IMR-90 (cell line): Measurements from ENCODE around the gene BATF. TPM values are rescaled to one million over a fixed set of nuclear protein-coding genes. Genes with fewer than 3 reads are reported as not detected.

ENCODE experiments used
- ATAC-seq: fragments of 200-7000 bp; cut with Tn5 transposase; 2 replicates; pipeline ENCODE4 v1.9.1; 2020; ENCODE audit warnings: low read depth, mild to moderate bottlenecking, moderate library complexity
- BruUV-seq: library from RNA; stranded (reverse); fragments of 400-500 nt; replicated peaks from 2 replicates; lab custom pipeline; 2021; lab: Mats Ljungman, UMichigan
- CTCF ChIA-PET: fragments of 300-600 bp; formaldehyde crosslinking; extraction: SDS; loops from one replicate; lab custom pipeline; 2021; ENCODE audit warnings: antibody characterized with exemption; lab: Yijun Ruan, JAX
- POLR2A ChIA-PET: fragments of 300-600 bp; sonication (Branson Sonifier 250); formaldehyde crosslinking; loops from one replicate; lab custom pipeline; 2022; ENCODE audit warnings: antibody characterized with exemption; ENCODE audit not compliant: unreplicated experiment; lab: Charles Lee
- DNase-seq: peaks from one replicate; pipeline ENCODE4 v3.0.0; 2013
- H2AFZ ChIP-seq: replicated peaks from 2 replicates; pipeline ENCODE3; 2013; ENCODE audit warnings: low read length, mild to moderate bottlenecking; ENCODE audit not compliant: poor library complexity
- H2AK5ac ChIP-seq: 2 replicates; pipeline ENCODE4 v1.6.1; 2013; ENCODE audit warnings: low read depth, low read length, inconsistent platforms
- H2AK9ac ChIP-seq: replicated peaks from 2 replicates; pipeline ENCODE3; 2013; ENCODE audit warnings: mild to moderate bottlenecking, low read depth, low read length, moderate library complexity; ENCODE audit not compliant: poor library complexity
- H2BK120ac ChIP-seq: 2 replicates; pipeline ENCODE4 v1.6.1; 2013; ENCODE audit warnings: low read depth, low read length, inconsistent platforms
- H2BK15ac ChIP-seq: 3 replicates; pipeline ENCODE4 v1.6.1; 2013; ENCODE audit warnings: low read depth, low read length, inconsistent platforms
- H2BK20ac ChIP-seq: 2 replicates; pipeline ENCODE4 v1.6.1; 2013; ENCODE audit warnings: low read depth, mild to moderate bottlenecking, inconsistent platforms, low read length, moderate library complexity
- H2BK5ac ChIP-seq: 2 replicates; pipeline ENCODE4 v1.6.1; 2013; ENCODE audit warnings: mild to moderate bottlenecking, low read depth, low read length, inconsistent platforms; ENCODE audit not compliant: poor library complexity, severe bottlenecking
- H3K14ac ChIP-seq: replicated peaks from 2 replicates; pipeline ENCODE4 v1.6.1; 2013; ENCODE audit warnings: low read depth, low read length, inconsistent platforms
- H3K18ac ChIP-seq: 2 replicates; pipeline ENCODE4 v1.6.1; 2013; ENCODE audit warnings: low read depth, low read length, control low read depth
- H3K23ac ChIP-seq: 2 replicates; pipeline ENCODE4 v1.6.1; 2013; ENCODE audit warnings: low read depth, low read length, inconsistent platforms
- H3K27ac ChIP-seq: 2 replicates; pipeline ENCODE4 v1.5.1; 2013; ENCODE audit warnings: mild to moderate bottlenecking, control low read depth, low read length; ENCODE audit not compliant: insufficient read depth
- H3K27me3 ChIP-seq: 2 replicates; pipeline ENCODE4 v1.6.1; 2013; ENCODE audit warnings: low read length; ENCODE audit not compliant: control insufficient read depth, insufficient read depth
- H3K36me3 ChIP-seq: 2 replicates; pipeline ENCODE4 v1.6.1; 2013; ENCODE audit warnings: low read length, mixed read lengths; ENCODE audit not compliant: control insufficient read depth, insufficient read depth
- H3K4ac ChIP-seq: 2 replicates; pipeline ENCODE4 v1.6.1; 2013; ENCODE audit warnings: low read depth, low read length, inconsistent platforms
- H3K4me1 ChIP-seq: 2 replicates; pipeline ENCODE4 v1.6.1; 2013; ENCODE audit warnings: low read length, mixed read lengths; ENCODE audit not compliant: control insufficient read depth, insufficient read depth
- H3K4me2 ChIP-seq: 2 replicates; pipeline ENCODE4 v1.6.1; 2013; ENCODE audit warnings: low read depth, mild to moderate bottlenecking, control low read depth, low read length, moderate library complexity
- H3K4me3 ChIP-seq: 2 replicates; pipeline ENCODE4 v1.5.1; 2013; ENCODE audit warnings: low read depth, mild to moderate bottlenecking, control low read depth, low read length, moderate library complexity; ENCODE audit not compliant: insufficient read depth
- H3K56ac ChIP-seq: 2 replicates; pipeline ENCODE4 v1.6.1; 2013; ENCODE audit warnings: low read length, inconsistent platforms; ENCODE audit not compliant: insufficient read depth; ENCODE audit errors: extremely low read depth
- H3K79me1 ChIP-seq, 2 experiments: 2 replicates each; pipeline ENCODE4 v1.6.1; 2013; ENCODE audit warnings: low read length in 2 of 2, inconsistent platforms in 1 of 2, low read depth in 1 of 2
- H3K9ac ChIP-seq: 2 replicates; pipeline ENCODE4 v1.6.1; 2013; ENCODE audit warnings: low read depth, low read length, control low read depth
- H3K9me1 ChIP-seq: 2 replicates; pipeline ENCODE4 v1.6.1; 2013; ENCODE audit warnings: low read length, inconsistent platforms; ENCODE audit not compliant: insufficient read depth
- H3K9me3 ChIP-seq: 2 replicates; pipeline ENCODE4 v1.6.1; 2013; ENCODE audit warnings: low read length; ENCODE audit not compliant: control insufficient read depth, insufficient read depth
- H4K20me1 ChIP-seq: 2 replicates; pipeline ENCODE4 v1.6.1; 2013; ENCODE audit warnings: low read length, inconsistent platforms; ENCODE audit not compliant: insufficient read depth
- H4K5ac ChIP-seq: 2 replicates; pipeline ENCODE4 v1.6.1; 2013; ENCODE audit warnings: mild to moderate bottlenecking, low read depth, low read length, control low read depth
- H4K8ac ChIP-seq, 2 experiments: 2 replicates each; pipeline ENCODE4 v1.6.1; 2013; ENCODE audit warnings: low read depth in 2 of 2, low read length in 2 of 2, control low read depth in 1 of 2, inconsistent platforms in 1 of 2
- H4K91ac ChIP-seq: 2 replicates; pipeline ENCODE4 v1.6.1; 2013; ENCODE audit warnings: low read depth, low read length, inconsistent platforms; ENCODE audit not compliant: insufficient read depth
- CEBPB ChIP-seq: IDR thresholded peaks from 2 replicates; pipeline ENCODE4 v1.6.1; 2012; ENCODE audit warnings: low read depth, low read length, improper control_type of control experiment
- CHD1 ChIP-seq: IDR thresholded peaks from 2 replicates; pipeline ENCODE4 v1.6.1; 2012; ENCODE audit warnings: low read depth, low read length, improper control_type of control experiment
- FOS ChIP-seq: fragments of 150-350 bp; IDR thresholded peaks from 2 replicates; pipeline ENCODE4 v1.6.1; 2016; ENCODE audit warnings: low read depth, low read length
- MAZ ChIP-seq: IDR thresholded peaks from 2 replicates; pipeline ENCODE4 v1.6.1; 2012; ENCODE audit warnings: low read depth, mild to moderate bottlenecking, low read length, improper control_type of control experiment, moderate library complexity, borderline replicate concordance
- NFE2L2 ChIP-seq: fragments of 150-350 bp; IDR thresholded peaks from 2 replicates; pipeline ENCODE4 v1.6.1; 2016; ENCODE audit warnings: low read depth, mild to moderate bottlenecking, low read length
- POLR2A ChIP-seq: IDR thresholded peaks from 2 replicates; pipeline ENCODE4 v1.6.1; 2012; ENCODE audit warnings: mild to moderate bottlenecking, low read depth, low read length
- RAD21 ChIP-seq: IDR thresholded peaks from 2 replicates; pipeline ENCODE4 v1.6.1; 2012; ENCODE audit warnings: low read length, improper control_type of control experiment
- WGBS, 2 experiments: methylation state at CpG; one replicate each; pipeline versions ENCODE4 v1.1.5 to v1.1.7; 2013; ENCODE audit warnings: missing lambda C conversion rate in 2 of 2; ENCODE audit not compliant: insufficient read length in 1 of 2; ENCODE audit errors: extremely low coverage in 2 of 2; 5-methylcytosine and 5-hydroxymethylcytosine counted together
- dilution Hi-C: fragments of 300-500 bp; cut with HindIII; formaldehyde crosslinking; loops from one replicate; pipeline ENCODE4 v1.14.3; 2018; ENCODE audit warnings: low sequenced_read_pairs; ENCODE audit not compliant: unreplicated experiment
- in situ Hi-C: fragments of 300-500 bp; cut with MboI; formaldehyde crosslinking; loops from 3 replicates; pipeline ENCODE4 v1.14.3; 2019; ENCODE audit warnings: low sequenced_read_pairs, inconsistent platforms, mixed read lengths
- intact Hi-C: fragments of 100-400 bp; cut with micrococcal nuclease; formaldehyde crosslinking; loops from 2 replicates; pipeline ENCODE4 v1.10.0; 2022
- polyA plus RNA-seq, 3 experiments: library from polyadenylated mRNA; depleted of rRNA; stranded (reverse); fragments of >200 nt; gene quantifications; 2 replicates each; pipeline ENCODE4 v1.2.3, GENCODE V29; 2012; ENCODE audit warnings: low replicate concordance in 1 of 3
- total RNA-seq: library from RNA; depleted of rRNA; stranded (reverse); fragments of >200 nt; gene quantifications from 2 replicates; pipeline ENCODE4 v1.2.3, GENCODE V29; 2012
- TF ChIP-seq, protein P1 (sequence below): fragments of 150-350 bp; IDR thresholded peaks from 2 replicates; pipeline ENCODE4 v1.6.1; 2017; ENCODE audit warnings: mild to moderate bottlenecking, antibody characterized with exemption, low read length, low read depth
- TF ChIP-seq, protein P2 (sequence below): fragments of 150-350 bp; IDR thresholded peaks from 2 replicates; pipeline ENCODE4 v1.6.1; 2016; ENCODE audit warnings: low read depth, mild to moderate bottlenecking, low read length, moderate library complexity, borderline replicate concordance

The BATF gene
- total and polyA plus RNA-seq, 2 of the 4 experiments (the other 2 are of a cell fraction), result not detected

- Histone ChIP-seq H4K5ac (no peak overlapping the region), H3K27me3 (peaks cover 32% of the 10 kb centered on the region), H3K9ac (no peak overlapping the region), H2BK120ac (no peak overlapping the region), H3K36me3 (no peaks in the 10 kb centered on the region), H4K20me1 (no peaks in the 10 kb centered on the region), H3K4me2 (no peak overlapping the region), H2AFZ (peak overlapping the region; percentile 56), H2AK5ac (no peak overlapping the region), H3K27ac (no peak overlapping the region), H3K56ac (no peak overlapping the region), H3K4me3 (no peak overlapping the region), H3K9me1 (no peaks in the 10 kb centered on the region), H2AK9ac (peak overlapping the region; percentile 61), H2BK15ac (no peak overlapping the region), H3K9me3 (peaks cover 3% of the 10 kb centered on the region; the same call in 1 of the 2 replicates), H4K91ac (no peak overlapping the region), H3K4ac (no peak overlapping the region), H3K4me1 (no peaks in the 10 kb centered on the region), H3K79me1 (no peaks in the 10 kb centered on the region), H4K8ac (no peak overlapping the region), H3K23ac (no peak overlapping the region), H3K14ac (no peak overlapping the region), H3K18ac (no peak overlapping the region), H2BK5ac (no peak overlapping the region), H2BK20ac (no peak overlapping the region)
- intact Hi-C loops, result loop anchor here (2.0 kb wide), 2 partner anchors 165 to 357 kb away; no protein-coding TSS in a partner anchor
- in situ Hi-C loops, result loop anchor here (5.0 to 10.0 kb wide), 2 partner anchors 182 to 355 kb away; no protein-coding TSS in a partner anchor
- ATAC-seq (no peak), DNase-seq (no peak)
- TF ChIP-seq POLR2A (no peak), FOS (no peak), NFE2L2 (no peak), MAZ (no peak), CEBPB (no peak), RAD21 (no peak), CHD1 (no peak)
- TF ChIP-seq, protein P1, sequence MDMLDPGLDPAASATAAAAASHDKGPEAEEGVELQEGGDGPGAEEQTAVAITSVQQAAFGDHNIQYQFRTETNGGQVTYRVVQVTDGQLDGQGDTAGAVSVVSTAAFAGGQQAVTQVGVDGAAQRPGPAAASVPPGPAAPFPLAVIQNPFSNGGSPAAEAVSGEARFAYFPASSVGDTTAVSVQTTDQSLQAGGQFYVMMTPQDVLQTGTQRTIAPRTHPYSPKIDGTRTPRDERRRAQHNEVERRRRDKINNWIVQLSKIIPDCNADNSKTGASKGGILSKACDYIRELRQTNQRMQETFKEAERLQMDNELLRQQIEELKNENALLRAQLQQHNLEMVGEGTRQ, result no peak
- TF ChIP-seq, protein P2, sequence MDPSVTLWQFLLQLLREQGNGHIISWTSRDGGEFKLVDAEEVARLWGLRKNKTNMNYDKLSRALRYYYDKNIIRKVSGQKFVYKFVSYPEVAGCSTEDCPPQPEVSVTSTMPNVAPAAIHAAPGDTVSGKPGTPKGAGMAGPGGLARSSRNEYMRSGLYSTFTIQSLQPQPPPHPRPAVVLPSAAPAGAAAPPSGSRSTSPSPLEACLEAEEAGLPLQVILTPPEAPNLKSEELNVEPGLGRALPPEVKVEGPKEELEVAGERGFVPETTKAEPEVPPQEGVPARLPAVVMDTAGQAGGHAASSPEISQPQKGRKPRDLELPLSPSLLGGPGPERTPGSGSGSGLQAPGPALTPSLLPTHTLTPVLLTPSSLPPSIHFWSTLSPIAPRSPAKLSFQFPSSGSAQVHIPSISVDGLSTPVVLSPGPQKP, result no peak
- 63% methylated on average over 2 of the region's 6 CpGs; no CpG with 5 or more reads in 1 of the 2 experiments for WGBS, 2 experiments
- dilution Hi-C loops, result no loop called here
- ChIA-PET CTCF (interaction anchor here (0.6 to 1.9 kb wide), 11 partner anchors 10 to 245 kb away, joined by 3 to 24 read pairs (median 4); partner anchors contain the start of gene ERG28), POLR2A (interaction anchor here (0.5 kb wide), 1 partner anchor 185 kb away, joined by 3 read pairs; no protein-coding TSS in a partner anchor)
- BruUV-seq, result no TSS peak
Observed at GRCh38 chr14:75489480-75489837, 32.8 kb upstream of the BATF start.
